GM12878 (cell line): Measurements from ENCODE around the gene DCLK2. TPM values are rescaled to one million over a fixed set of nuclear protein-coding genes. Genes with fewer than 3 reads are reported as not detected.

Experiments used
- ATAC-seq: fragments of 200-7000 bp; cut with Tn5 transposase; 3 replicates; pipeline ENCODE4 v1.9.1; 2020; ENCODE audit warnings: mild to moderate bottlenecking, moderate library complexity
- BruUV-seq: library from RNA; stranded (reverse); fragments of 400-500 nt; replicated peaks from 2 replicates; lab custom pipeline; 2021; lab: Mats Ljungman, UMichigan
- CTCF ChIA-PET: fragments of 300-600 bp; sonication (Branson Sonifier 250); formaldehyde crosslinking; extraction: SDS; loops from one replicate; lab custom pipeline; 2021; ENCODE audit warnings: inconsistent platforms; lab: Yijun Ruan, JAX
- POLR2A ChIA-PET: fragments of 350-600 bp; formaldehyde crosslinking; extraction: SDS; loops from one replicate; lab custom pipeline; 2021; ENCODE audit warnings: inconsistent platforms; lab: Charles Lee
- RAD21 ChIA-PET: fragments of 300-600 bp; sonication (Branson Sonifier 250); formaldehyde crosslinking; loops from one replicate; lab custom pipeline; 2023; ENCODE audit warnings: antibody characterized with exemption; ENCODE audit not compliant: unreplicated experiment; lab: Charles Lee
- SMC1A ChIA-PET: fragments of 300-600 bp; sonication (Branson Sonifier 250); formaldehyde crosslinking; loops from one replicate; lab custom pipeline; 2023; ENCODE audit not compliant: unreplicated experiment, uncharacterized antibody; lab: Charles Lee
- DNase-seq: peaks from one replicate; pipeline ENCODE4 v3.0.0-alpha.2; 2011; ENCODE audit warnings: low read depth, low spot score
- FAIRE-seq: peaks from 3 replicates; lab custom pipeline; 2011; peaks lifted over from hg19 to GRCh38; lab: Jason Lieb, UNC
- H2AFZ ChIP-seq: 2 replicates; pipeline ENCODE4 v1.6.0; 2011; ENCODE audit warnings: low read depth, low read length, control low read depth; ENCODE audit not compliant: control insufficient read depth
- H3K27ac ChIP-seq: 2 replicates; pipeline ENCODE4 v1.5.1; 2011; ENCODE audit warnings: control low read depth; ENCODE audit not compliant: control insufficient read depth, insufficient read depth
- H3K27me3 ChIP-seq, 2 experiments: replicated peaks in 1 of 2; 2 replicates each; pipeline versions ENCODE4 v1.6.0 to v1.6.1; 2011; ENCODE audit warnings: low read length in 1 of 2; ENCODE audit not compliant: control insufficient read depth in 2 of 2, insufficient read depth in 2 of 2
- H3K36me3 ChIP-seq, 2 experiments: 2 replicates each; pipeline ENCODE4 v1.5.1; 2011; ENCODE audit warnings: low read length in 1 of 2; ENCODE audit not compliant: control insufficient read depth in 2 of 2, insufficient read depth in 2 of 2
- H3K4me1 ChIP-seq: 2 replicates; pipeline ENCODE4 v1.6.1; 2011; ENCODE audit warnings: mild to moderate bottlenecking, low read length, moderate library complexity, mixed read lengths; ENCODE audit not compliant: control insufficient read depth, insufficient read depth
- H3K4me2 ChIP-seq: 2 replicates; pipeline ENCODE4 v1.6.0; 2011; ENCODE audit warnings: control low read depth; ENCODE audit not compliant: control insufficient read depth, insufficient read depth
- H3K4me3 ChIP-seq: fragments of 200-600 bp; sonication (generic); 2 replicates; pipeline ENCODE4 v1.5.1; 2016
- H3K79me2 ChIP-seq: 2 replicates; pipeline ENCODE4 v1.6.0; 2011; ENCODE audit warnings: low read length; ENCODE audit not compliant: control insufficient read depth, insufficient read depth
- H3K9ac ChIP-seq: 2 replicates; pipeline ENCODE4 v1.8.0; 2011; ENCODE audit warnings: low read length, control low read depth, mixed read lengths; ENCODE audit not compliant: control insufficient read depth, insufficient read depth
- H3K9me3 ChIP-seq: replicated peaks from 3 replicates; pipeline ENCODE4 v1.5.1; 2011; ENCODE audit warnings: mild to moderate bottlenecking, low read length; ENCODE audit not compliant: control insufficient read depth, insufficient read depth
- H4K20me1 ChIP-seq: 2 replicates; pipeline ENCODE4 v1.6.0; 2011; ENCODE audit not compliant: control insufficient read depth, insufficient read depth
- BHLHE40 ChIP-seq, 2 experiments: fragments of 450-650 bp in 1 of 2; IDR thresholded peaks; 2 replicates each; pipeline ENCODE4 v1.6.1; 2011 to 2017; ENCODE audit warnings: low read depth in 2 of 2, borderline replicate concordance in 1 of 2, improper control_type of control experiment in 1 of 2, low read length in 1 of 2, mild to moderate bottlenecking in 1 of 2
- BRCA1 ChIP-seq: IDR thresholded peaks from 2 replicates; pipeline ENCODE4 v1.6.1; 2011; ENCODE audit warnings: low read depth, low read length, improper control_type of control experiment
- FOXM1 ChIP-seq: IDR thresholded peaks from 2 replicates; pipeline ENCODE4 v1.6.1; 2012; ENCODE audit warnings: low read depth, mild to moderate bottlenecking, inconsistent platforms, low read length, moderate library complexity
- MYC ChIP-seq: IDR thresholded peaks from 2 replicates; pipeline ENCODE4 v1.6.1; 2011; ENCODE audit warnings: mild to moderate bottlenecking, low read length, moderate library complexity, inconsistent platforms; ENCODE audit not compliant: insufficient read depth, insufficient replicate concordance, insufficient read length, severe bottlenecking
- PAX5 ChIP-seq: IDR thresholded peaks from 2 replicates; pipeline ENCODE4 v1.6.1; 2011; ENCODE audit warnings: low read depth, low read length, borderline replicate concordance
- SREBF2 ChIP-seq: IDR thresholded peaks from 2 replicates; pipeline ENCODE4 v1.6.1; 2012; ENCODE audit warnings: mild to moderate bottlenecking, low read length
- TBL1XR1 ChIP-seq: IDR thresholded peaks from 2 replicates; pipeline ENCODE4 v1.6.1; 2012; ENCODE audit warnings: low read depth, low read length, improper control_type of control experiment
- WRNIP1 ChIP-seq: IDR thresholded peaks from 2 replicates; pipeline ENCODE4 v1.6.1; 2011; ENCODE audit warnings: low read depth, low read length, improper control_type of control experiment, borderline replicate concordance
- ZNF207 ChIP-seq: fragments of 450-650 bp; IDR thresholded peaks from 2 replicates; pipeline ENCODE4 v1.6.1; 2014; ENCODE audit warnings: antibody characterized with exemption, mild to moderate bottlenecking, borderline replicate concordance
- ZSCAN29 ChIP-seq: fragments of 450-650 bp; IDR thresholded peaks from 2 replicates; pipeline ENCODE4 v1.6.1; 2017; ENCODE audit warnings: mild to moderate bottlenecking, moderate library complexity
- WGBS: methylation state at CpG from one replicate; pipeline ENCODE4 v1.1.6; 2016; ENCODE audit warnings: low lambda C conversion rate; ENCODE audit not compliant: insufficient replicate concordance, insufficient coverage; ENCODE audit errors: missing lambda C conversion rate; 5-methylcytosine and 5-hydroxymethylcytosine counted together
- in situ Hi-C: fragments of 300-500 bp; cut with MboI; formaldehyde crosslinking; loops from 9 replicates; pipeline ENCODE4 v1.14.3; 2018; ENCODE audit warnings: mixed read lengths
- intact Hi-C: fragments of 100-400 bp; cut with micrococcal nuclease; formaldehyde crosslinking; loops from one replicate; pipeline ENCODE4 v1.14.2; 2022; ENCODE audit not compliant: unreplicated experiment
- polyA plus RNA-seq, 11 experiments: library from polyadenylated mRNA; depleted of rRNA in 4 of 11; unstranded in 6 of 11; stranded (reverse) in 5 of 11; fragments of >200 nt; fragmentation: Nextera tagmentation in 4 of 11; fragmentation: Illumina TruSeq in 1 of 11; extraction: Ambion mirVana in 4 of 11; extraction: Trizol in 1 of 11; gene quantifications; 1 replicate in 1 of 11; 2 replicates in 10 of 11; pipeline versions ENCODE4 v1.2.1 to v1.2.3, GENCODE V29; 2011 to 2016; ENCODE audit warnings: inconsistent platforms in 2 of 11, missing spikeins in 2 of 11, low read depth in 1 of 11
- total RNA-seq, 4 experiments: library from RNA; depleted of rRNA in 3 of 4; stranded (reverse); fragments of >200 nt in 3 of 4; fragmentation: Illumina TruSeq in 1 of 4; extraction: Trizol in 1 of 4; gene quantifications; 2 replicates each; pipeline versions ENCODE4 v1.2.1 to v1.2.3, GENCODE V29; 2013 to 2021
- TF ChIP-seq, protein P1 (sequence below): IDR thresholded peaks from 2 replicates; pipeline ENCODE4 v1.6.1; 2011; ENCODE audit warnings: borderline replicate concordance, low read depth, mild to moderate bottlenecking, moderate library complexity, mixed read lengths, low read length; ENCODE audit not compliant: insufficient read depth; ENCODE audit errors: extremely low read length
- TF ChIP-seq, protein P2 (sequence below): IDR thresholded peaks from 2 replicates; pipeline ENCODE4 v1.6.1; 2011; ENCODE audit warnings: low read depth, mild to moderate bottlenecking, low read length, moderate library complexity, borderline replicate concordance; ENCODE audit errors: extremely low read depth
- TF ChIP-seq, protein P3 (sequence below): fragments of 450-650 bp; IDR thresholded peaks from 2 replicates; pipeline ENCODE4 v1.6.1; 2017; ENCODE audit warnings: mild to moderate bottlenecking, low read depth, inconsistent platforms; ENCODE audit not compliant: poor library complexity, severe bottlenecking
- TF ChIP-seq, protein P4 (sequence below): IDR thresholded peaks from 2 replicates; pipeline ENCODE4 v1.6.1; 2011; ENCODE audit warnings: low read depth, low read length, improper control_type of control experiment, borderline replicate concordance

DCLK2 gene
- total and polyA plus RNA-seq, 10 of the 15 experiments (the other 5 are each of a cell fraction or from before 2014, with no cell fraction given): not detected

DNA sequence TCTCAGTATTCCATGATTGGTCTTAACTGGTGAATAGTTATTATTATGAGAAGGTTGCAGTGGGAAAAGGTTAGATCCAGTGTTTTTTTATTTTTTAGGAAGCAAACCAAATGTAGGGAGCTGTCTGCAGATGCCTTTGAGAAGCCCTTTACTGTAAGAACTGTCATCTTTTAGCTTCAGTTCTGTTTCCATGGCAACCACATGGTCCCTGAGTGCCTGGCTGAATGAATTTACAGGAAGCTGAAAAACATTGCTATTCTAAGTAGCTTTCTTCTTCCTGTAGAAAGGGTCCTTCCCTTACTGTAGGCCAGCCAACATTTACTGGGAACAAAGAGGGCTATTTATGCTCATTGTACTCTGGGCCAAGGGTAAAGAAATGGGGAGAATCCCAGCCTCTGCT is 103.3 kb downstream of the DCLK2 start (continued):
- TF ChIP-seq MYC (no peak), FOXM1 (no peak), BHLHE40 (IDR thresholded peaks at IDR 0.05; ENCODE audit: borderline replicate concordance in 1 of 2, low read depth in 2 of 2, low read length in 1 of 2) (no peak)
- TF ChIP-seq, protein P1, sequence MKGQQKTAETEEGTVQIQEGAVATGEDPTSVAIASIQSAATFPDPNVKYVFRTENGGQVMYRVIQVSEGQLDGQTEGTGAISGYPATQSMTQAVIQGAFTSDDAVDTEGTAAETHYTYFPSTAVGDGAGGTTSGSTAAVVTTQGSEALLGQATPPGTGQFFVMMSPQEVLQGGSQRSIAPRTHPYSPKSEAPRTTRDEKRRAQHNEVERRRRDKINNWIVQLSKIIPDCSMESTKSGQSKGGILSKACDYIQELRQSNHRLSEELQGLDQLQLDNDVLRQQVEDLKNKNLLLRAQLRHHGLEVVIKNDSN: no peak
- TF ChIP-seq, protein P2, sequence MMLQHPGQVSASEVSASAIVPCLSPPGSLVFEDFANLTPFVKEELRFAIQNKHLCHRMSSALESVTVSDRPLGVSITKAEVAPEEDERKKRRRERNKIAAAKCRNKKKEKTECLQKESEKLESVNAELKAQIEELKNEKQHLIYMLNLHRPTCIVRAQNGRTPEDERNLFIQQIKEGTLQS: no peak
- TF ChIP-seq, protein P3, sequence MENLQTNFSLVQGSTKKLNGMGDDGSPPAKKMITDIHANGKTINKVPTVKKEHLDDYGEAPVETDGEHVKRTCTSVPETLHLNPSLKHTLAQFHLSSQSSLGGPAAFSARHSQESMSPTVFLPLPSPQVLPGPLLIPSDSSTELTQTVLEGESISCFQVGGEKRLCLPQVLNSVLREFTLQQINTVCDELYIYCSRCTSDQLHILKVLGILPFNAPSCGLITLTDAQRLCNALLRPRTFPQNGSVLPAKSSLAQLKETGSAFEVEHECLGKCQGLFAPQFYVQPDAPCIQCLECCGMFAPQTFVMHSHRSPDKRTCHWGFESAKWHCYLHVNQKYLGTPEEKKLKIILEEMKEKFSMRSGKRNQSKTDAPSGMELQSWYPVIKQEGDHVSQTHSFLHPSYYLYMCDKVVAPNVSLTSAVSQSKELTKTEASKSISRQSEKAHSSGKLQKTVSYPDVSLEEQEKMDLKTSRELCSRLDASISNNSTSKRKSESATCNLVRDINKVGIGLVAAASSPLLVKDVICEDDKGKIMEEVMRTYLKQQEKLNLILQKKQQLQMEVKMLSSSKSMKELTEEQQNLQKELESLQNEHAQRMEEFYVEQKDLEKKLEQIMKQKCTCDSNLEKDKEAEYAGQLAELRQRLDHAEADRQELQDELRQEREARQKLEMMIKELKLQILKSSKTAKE: no peak

DNA sequence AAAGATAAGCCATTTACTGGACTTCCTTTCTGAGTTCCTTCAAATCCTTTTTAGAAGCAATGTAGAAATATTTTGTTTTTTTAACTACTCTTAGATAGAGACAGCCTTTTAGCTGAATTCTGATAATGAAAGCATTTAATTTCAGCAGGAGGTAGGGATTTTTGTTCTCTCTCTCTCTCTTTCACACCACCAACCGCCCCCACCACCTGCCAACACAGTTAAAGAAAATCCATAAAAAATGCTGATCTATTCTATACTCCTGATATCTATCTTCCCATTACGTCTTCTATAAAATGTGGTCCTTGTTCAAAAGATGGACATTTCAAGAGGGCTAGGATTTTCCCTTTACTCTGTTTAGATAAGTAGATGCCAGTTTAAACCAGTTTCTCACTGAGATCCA is 104.5 kb downstream of the DCLK2 start:
- Histone ChIP-seq H3K27ac (no peak overlapping the region), H2AFZ (no peak overlapping the region), H3K4me1 (no peaks in the 10 kb centered on the region), H3K36me3 (no peaks in the 10 kb centered on the region), H3K9ac (no peak overlapping the region), H3K4me3 (no peak overlapping the region), H4K20me1 (no peaks in the 10 kb centered on the region), H3K4me2 (no peak overlapping the region), H3K9me3 (no peaks in the 10 kb centered on the region), H3K27me3 (peaks cover 0 to 4% of the 10 kb centered on the region in 2 experiments; a peak in 1 of 4 replicates), H3K79me2 (no peaks in the 10 kb centered on the region)
- no TSS peak for BruUV-seq
- ATAC-seq: no peak
- no peak for FAIRE-seq
- ChIA-PET RAD21 (no interaction called here), POLR2A (no interaction called here), SMC1A (no interaction called here), CTCF (no interaction called here)
- intact Hi-C loops (no loop called here), in situ Hi-C loops (no loop called here)
- no peak for DNase-seq
- TF ChIP-seq ZNF207 (no peak), FOXM1 (no peak), WRNIP1 (no peak), ZSCAN29 (no peak), BRCA1 (no peak), SREBF2 (no peak), TBL1XR1 (no peak), PAX5 (no peak)
- TF ChIP-seq, protein P4, sequence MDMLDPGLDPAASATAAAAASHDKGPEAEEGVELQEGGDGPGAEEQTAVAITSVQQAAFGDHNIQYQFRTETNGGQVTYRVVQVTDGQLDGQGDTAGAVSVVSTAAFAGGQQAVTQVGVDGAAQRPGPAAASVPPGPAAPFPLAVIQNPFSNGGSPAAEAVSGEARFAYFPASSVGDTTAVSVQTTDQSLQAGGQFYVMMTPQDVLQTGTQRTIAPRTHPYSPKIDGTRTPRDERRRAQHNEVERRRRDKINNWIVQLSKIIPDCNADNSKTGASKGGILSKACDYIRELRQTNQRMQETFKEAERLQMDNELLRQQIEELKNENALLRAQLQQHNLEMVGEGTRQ: no peak
- WGBS: 42% methylated on average over 2 of the region's 2 CpGs
